H9 (cell line): ENCODE measurements around the gene DENND1A. TPM values are rescaled to one million over a fixed set of nuclear protein-coding genes. Genes with fewer than 3 reads are reported as not detected.

Source experiments
- DNase-seq: peaks from one replicate; pipeline ENCODE4 v3.0.0-alpha.2; 2017
- H2AFZ ChIP-seq: one replicate; pipeline ENCODE4 v1.6.1; 2013; ENCODE audit warnings: mild to moderate bottlenecking, low read length, control low read depth, moderate library complexity
- H2AK5ac ChIP-seq: 2 replicates; pipeline ENCODE4 v1.6.1; 2013; ENCODE audit warnings: low read length, control low read depth, mixed read lengths; ENCODE audit not compliant: insufficient read length
- H2BK120ac ChIP-seq: one replicate; pipeline ENCODE4 v1.6.1; 2013; ENCODE audit warnings: low read depth, mild to moderate bottlenecking, low read length, control low read depth, inconsistent platforms; ENCODE audit not compliant: poor library complexity, severe bottlenecking
- H2BK12ac ChIP-seq: 2 replicates; pipeline ENCODE4 v1.6.1; 2013; ENCODE audit warnings: low read length, control low read depth, mixed read lengths, low read depth; ENCODE audit not compliant: insufficient read length
- H2BK15ac ChIP-seq: 2 replicates; pipeline ENCODE4 v1.6.1; 2013; ENCODE audit warnings: low read depth, low read length, control low read depth
- H2BK20ac ChIP-seq: one replicate; pipeline ENCODE4 v1.6.1; 2013; ENCODE audit warnings: low read depth, mild to moderate bottlenecking, low read length, control low read depth, inconsistent platforms; ENCODE audit not compliant: poor library complexity, severe bottlenecking
- H2BK5ac ChIP-seq: 2 replicates; pipeline ENCODE4 v1.6.1; 2013; ENCODE audit warnings: low read length, control low read depth, mixed read lengths; ENCODE audit not compliant: insufficient read length
- H3K14ac ChIP-seq: 2 replicates; pipeline ENCODE4 v1.6.1; 2013; ENCODE audit warnings: low read length, control low read depth; ENCODE audit not compliant: insufficient read depth
- H3K18ac ChIP-seq: 2 replicates; pipeline ENCODE4 v1.6.1; 2013; ENCODE audit warnings: low read depth, mild to moderate bottlenecking, mixed read lengths, low read length, control low read depth; ENCODE audit not compliant: insufficient read length
- H3K23ac ChIP-seq: 2 replicates; pipeline ENCODE4 v1.6.1; 2013; ENCODE audit warnings: low read length, control low read depth, mixed read lengths, low read depth; ENCODE audit not compliant: insufficient read length
- H3K23me2 ChIP-seq: 2 replicates; pipeline ENCODE4 v1.6.1; 2013; ENCODE audit warnings: low read depth, mild to moderate bottlenecking, mixed read lengths, low read length, control low read depth; ENCODE audit not compliant: insufficient read length, poor library complexity, severe bottlenecking
- H3K27ac ChIP-seq: 2 replicates; pipeline ENCODE4 v1.5.1; 2013; ENCODE audit warnings: low read length, control low read depth, mixed read lengths, low read depth; ENCODE audit not compliant: insufficient read length
- H3K27me3 ChIP-seq: 2 replicates; pipeline ENCODE4 v1.6.1; 2013; ENCODE audit warnings: low read length, control low read depth, inconsistent platforms; ENCODE audit not compliant: insufficient read depth
- H3K4ac ChIP-seq: 2 replicates; pipeline ENCODE4 v1.6.1; 2013; ENCODE audit warnings: low read depth, mild to moderate bottlenecking, control low read depth, inconsistent platforms, low read length, moderate library complexity
- H3K4me1 ChIP-seq: 2 replicates; pipeline ENCODE4 v1.6.1; 2013; ENCODE audit warnings: low read length, control low read depth, inconsistent platforms; ENCODE audit not compliant: insufficient read depth
- H3K4me2 ChIP-seq: 2 replicates; pipeline ENCODE4 v1.6.1; 2013; ENCODE audit warnings: low read length, control low read depth, mixed read lengths; ENCODE audit not compliant: insufficient read length, insufficient read depth
- H3K56ac ChIP-seq: 2 replicates; pipeline ENCODE4 v1.6.1; 2013; ENCODE audit warnings: low read depth, mild to moderate bottlenecking, mixed read lengths, low read length, control low read depth; ENCODE audit not compliant: insufficient read length
- H3K79me1 ChIP-seq: 2 replicates; pipeline ENCODE4 v1.6.1; 2013; ENCODE audit warnings: low read depth, mild to moderate bottlenecking, moderate library complexity, low read length, control low read depth, inconsistent platforms; ENCODE audit not compliant: insufficient read depth, poor library complexity, severe bottlenecking
- H3K79me2 ChIP-seq: 2 replicates; pipeline ENCODE4 v1.6.1; 2013; ENCODE audit warnings: low read length, control low read depth, inconsistent platforms; ENCODE audit not compliant: insufficient read depth
- H3K9ac ChIP-seq: 2 replicates; pipeline ENCODE4 v1.6.1; 2013; ENCODE audit warnings: low read length, control low read depth, mixed read lengths; ENCODE audit not compliant: insufficient read length; ENCODE audit errors: extremely low read depth
- H3K9me3 ChIP-seq: one replicate; pipeline ENCODE4 v1.6.1; 2013; ENCODE audit warnings: low read depth, low read length, inconsistent platforms; ENCODE audit not compliant: control insufficient read depth
- H3T11ph ChIP-seq: one replicate; pipeline ENCODE4 v1.6.1; 2013; ENCODE audit warnings: mild to moderate bottlenecking, low read length, control low read depth, inconsistent platforms
- H4K20me1 ChIP-seq: one replicate; pipeline ENCODE4 v1.6.1; 2013; ENCODE audit not compliant: control insufficient read depth, insufficient read length, insufficient read depth
- H4K5ac ChIP-seq: 2 replicates; pipeline ENCODE4 v1.6.1; 2013; ENCODE audit warnings: low read depth, mild to moderate bottlenecking, mixed read lengths, low read length, control low read depth; ENCODE audit not compliant: insufficient read length
- H4K8ac ChIP-seq: replicated peaks from 2 replicates; pipeline ENCODE4 v1.6.1; 2013; ENCODE audit warnings: low read length, control low read depth, mixed read lengths, low read depth; ENCODE audit not compliant: insufficient read length
- H4K91ac ChIP-seq: 2 replicates; pipeline ENCODE4 v1.6.1; 2013; ENCODE audit warnings: low read depth, mild to moderate bottlenecking, moderate library complexity, mixed read lengths, low read length, control low read depth; ENCODE audit not compliant: insufficient read length
- H3K27ac Mint-ChIP-seq, 3 experiments: 2 replicates in 2 of 3; 3 replicates in 1 of 3; pipeline ENCODE4 v1.8.0; 2020 to 2021; ENCODE audit warnings: mixed read lengths in 3 of 3, mild to moderate bottlenecking in 1 of 3, moderate library complexity in 1 of 3
- H3K27me3 Mint-ChIP-seq: 2 replicates; pipeline ENCODE4 v1.8.0; 2021; ENCODE audit warnings: low read depth, mild to moderate bottlenecking, moderate library complexity, mixed read lengths
- H3K36me3 Mint-ChIP-seq, 3 experiments: 2 replicates in 2 of 3; 3 replicates in 1 of 3; pipeline ENCODE4 v1.8.0; 2020 to 2021; ENCODE audit warnings: low read depth in 3 of 3, mixed read lengths in 3 of 3; ENCODE audit not compliant: insufficient read depth in 1 of 3
- H3K4me1 Mint-ChIP-seq, 2 experiments: 2 replicates each; pipeline ENCODE4 v1.8.0; 2020; ENCODE audit warnings: mixed read lengths in 2 of 2
- H3K4me3 Mint-ChIP-seq, 2 experiments: 2 replicates in 1 of 2; 3 replicates in 1 of 2; pipeline ENCODE4 v1.8.0; 2020 to 2021; ENCODE audit warnings: mild to moderate bottlenecking in 2 of 2, mixed read lengths in 2 of 2, moderate library complexity in 1 of 2
- H3K9me3 Mint-ChIP-seq, 2 experiments: 2 replicates in 1 of 2; 3 replicates in 1 of 2; pipeline ENCODE4 v1.8.0; 2020; ENCODE audit warnings: mild to moderate bottlenecking in 2 of 2, mixed read lengths in 2 of 2, moderate library complexity in 1 of 2
- WGBS: extraction: QIAGEN DNeasy Blood & Tissue Kit; methylation state at CpG from one replicate; pipeline ENCODE4 v1.1.7; 2013; ENCODE audit warnings: missing lambda C conversion rate, low lambda C conversion rate, mixed read lengths; ENCODE audit not compliant: insufficient read length; ENCODE audit errors: extremely low coverage; 5-methylcytosine and 5-hydroxymethylcytosine counted together
- total RNA-seq: library from RNA; stranded (reverse); gene quantifications from 2 replicates; pipeline ENCODE4 v1.2.1, GENCODE V29; 2021
- TF ChIP-seq, protein P1 (sequence below): fragments of 200-600 bp; sonication (generic); conservative IDR thresholded peaks from 3 replicates; pipeline ENCODE4 v1.8.0; 2021; ENCODE audit warnings: antibody characterized with exemption, mild to moderate bottlenecking

The DENND1A gene
- total RNA-seq, 1 experiment from 2014 or later = 20.4 TPM

DNA sequence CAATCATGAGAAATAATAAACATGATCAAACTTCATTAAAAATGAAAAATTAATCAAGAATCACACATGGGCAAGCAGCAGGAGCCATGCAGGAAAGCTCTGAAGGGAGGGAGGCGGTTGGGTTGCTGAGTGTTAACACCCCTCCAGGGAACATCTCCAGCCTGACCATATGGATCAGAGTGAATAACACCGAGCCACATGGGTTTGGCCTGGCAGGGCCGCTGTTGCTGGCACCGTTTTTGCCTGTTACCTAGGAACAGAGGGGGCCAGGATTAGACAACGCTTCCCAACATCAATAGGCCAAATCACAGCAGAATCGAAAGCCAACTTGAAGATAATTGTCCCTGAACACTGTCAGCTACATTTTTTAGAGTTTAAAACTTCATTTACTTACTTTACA lies 160.2 kb downstream of the DENND1A start:
- Histone ChIP-seq H3K14ac (no peak overlapping the region), H3K18ac (no peak overlapping the region), H3K4ac (no peak overlapping the region), H3K56ac (no peak overlapping the region), H2AFZ (no peak overlapping the region), H3K79me1 (no peaks in the 10 kb centered on the region), H2BK120ac (no peak overlapping the region), H4K5ac (no peak overlapping the region), H3K23me2 (no peaks in the 10 kb centered on the region), H2BK12ac (no peak overlapping the region), H3K27me3 (no peaks in the 10 kb centered on the region), H2AK5ac (no peak overlapping the region), H3T11ph (no peak overlapping the region), H4K91ac (no peak overlapping the region), H3K4me2 (no peak overlapping the region), H4K8ac (no peak overlapping the region), H3K9ac (no peak overlapping the region), H2BK5ac (no peak overlapping the region), H2BK20ac (no peak overlapping the region), H3K9me3 (no peaks in the 10 kb centered on the region), H2BK15ac (no peak overlapping the region), H3K79me2 (no peaks in the 10 kb centered on the region), H4K20me1 (no peaks in the 10 kb centered on the region), H3K27ac (no peak overlapping the region), H3K4me1 (no peaks in the 10 kb centered on the region), H3K23ac (no peak overlapping the region)
- TF ChIP-seq, protein P1, sequence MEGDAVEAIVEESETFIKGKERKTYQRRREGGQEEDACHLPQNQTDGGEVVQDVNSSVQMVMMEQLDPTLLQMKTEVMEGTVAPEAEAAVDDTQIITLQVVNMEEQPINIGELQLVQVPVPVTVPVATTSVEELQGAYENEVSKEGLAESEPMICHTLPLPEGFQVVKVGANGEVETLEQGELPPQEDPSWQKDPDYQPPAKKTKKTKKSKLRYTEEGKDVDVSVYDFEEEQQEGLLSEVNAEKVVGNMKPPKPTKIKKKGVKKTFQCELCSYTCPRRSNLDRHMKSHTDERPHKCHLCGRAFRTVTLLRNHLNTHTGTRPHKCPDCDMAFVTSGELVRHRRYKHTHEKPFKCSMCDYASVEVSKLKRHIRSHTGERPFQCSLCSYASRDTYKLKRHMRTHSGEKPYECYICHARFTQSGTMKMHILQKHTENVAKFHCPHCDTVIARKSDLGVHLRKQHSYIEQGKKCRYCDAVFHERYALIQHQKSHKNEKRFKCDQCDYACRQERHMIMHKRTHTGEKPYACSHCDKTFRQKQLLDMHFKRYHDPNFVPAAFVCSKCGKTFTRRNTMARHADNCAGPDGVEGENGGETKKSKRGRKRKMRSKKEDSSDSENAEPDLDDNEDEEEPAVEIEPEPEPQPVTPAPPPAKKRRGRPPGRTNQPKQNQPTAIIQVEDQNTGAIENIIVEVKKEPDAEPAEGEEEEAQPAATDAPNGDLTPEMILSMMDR = no peak
- H3K27ac Mint-ChIP-seq = no peak overlapping the region
- H3K4me1 Mint-ChIP-seq = peaks cover 17 to 27% of the 10 kb centered on the region in 2 experiments
- DNase-seq = no peak
- no CpG with 5 or more reads among the region's 6 CpGs for WGBS
- no peaks in the 10 kb centered on the region for H3K27me3 Mint-ChIP-seq
- no peaks in the 10 kb centered on the region for H3K36me3 Mint-ChIP-seq
- H3K4me3 Mint-ChIP-seq = no peak overlapping the region
- H3K9me3 Mint-ChIP-seq = no peaks in the 10 kb centered on the region
